ENCODE results near the gene PIGM.
"Not testable (repeated sequence)": the region's sequence is repeated elsewhere in the genome, so short reads cannot be mapped to it uniquely, and the experiment has no call there.

Gene PIGM

DNA sequence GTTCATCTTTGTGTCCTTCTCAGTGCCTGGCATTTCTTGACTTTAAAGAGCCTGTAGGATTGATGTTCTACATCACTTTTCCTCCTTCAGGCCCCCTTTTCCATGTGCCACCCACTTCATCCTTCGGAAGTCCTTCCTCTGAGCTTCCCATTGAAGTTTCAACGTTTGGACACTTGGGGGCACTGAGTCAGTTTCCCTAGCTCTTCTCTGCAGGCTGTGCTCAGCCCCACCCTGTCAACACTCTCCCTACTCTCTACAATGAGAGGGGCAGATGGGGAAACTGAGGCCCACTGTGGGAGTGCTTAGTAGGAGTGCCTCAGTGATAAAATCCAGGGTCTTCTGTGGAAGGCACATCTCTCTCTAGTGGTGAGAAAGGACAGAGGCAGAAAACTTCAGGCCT lies 26.3 kb upstream of the PIGM start:
- DNase-seq = no peak

DNA sequence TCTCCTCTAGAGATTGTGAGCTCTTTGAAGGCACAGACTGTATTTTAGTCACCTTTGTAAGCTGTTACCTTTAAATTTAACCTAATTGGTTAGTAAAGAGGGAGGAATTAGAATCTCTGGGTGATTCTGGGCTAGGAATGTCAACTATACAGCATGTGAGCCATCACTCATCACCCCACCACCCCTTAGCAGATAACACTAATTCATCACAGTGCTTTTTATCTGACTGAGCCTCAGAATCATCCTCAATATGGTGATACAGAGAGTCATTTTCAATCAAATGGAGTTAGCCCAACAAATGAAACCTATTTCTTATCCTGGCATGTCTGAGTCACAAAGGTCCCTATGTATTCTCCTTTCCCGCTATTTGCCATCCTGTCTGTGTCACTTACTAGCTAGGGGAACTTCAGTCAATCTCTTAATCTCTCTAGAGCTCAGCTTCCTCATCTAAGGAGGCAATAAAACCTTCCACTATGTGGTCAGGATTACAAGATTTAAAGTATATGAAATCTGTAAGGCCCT lies 24.9 kb upstream of the PIGM start:
- DNase-seq = no peak

DNA sequence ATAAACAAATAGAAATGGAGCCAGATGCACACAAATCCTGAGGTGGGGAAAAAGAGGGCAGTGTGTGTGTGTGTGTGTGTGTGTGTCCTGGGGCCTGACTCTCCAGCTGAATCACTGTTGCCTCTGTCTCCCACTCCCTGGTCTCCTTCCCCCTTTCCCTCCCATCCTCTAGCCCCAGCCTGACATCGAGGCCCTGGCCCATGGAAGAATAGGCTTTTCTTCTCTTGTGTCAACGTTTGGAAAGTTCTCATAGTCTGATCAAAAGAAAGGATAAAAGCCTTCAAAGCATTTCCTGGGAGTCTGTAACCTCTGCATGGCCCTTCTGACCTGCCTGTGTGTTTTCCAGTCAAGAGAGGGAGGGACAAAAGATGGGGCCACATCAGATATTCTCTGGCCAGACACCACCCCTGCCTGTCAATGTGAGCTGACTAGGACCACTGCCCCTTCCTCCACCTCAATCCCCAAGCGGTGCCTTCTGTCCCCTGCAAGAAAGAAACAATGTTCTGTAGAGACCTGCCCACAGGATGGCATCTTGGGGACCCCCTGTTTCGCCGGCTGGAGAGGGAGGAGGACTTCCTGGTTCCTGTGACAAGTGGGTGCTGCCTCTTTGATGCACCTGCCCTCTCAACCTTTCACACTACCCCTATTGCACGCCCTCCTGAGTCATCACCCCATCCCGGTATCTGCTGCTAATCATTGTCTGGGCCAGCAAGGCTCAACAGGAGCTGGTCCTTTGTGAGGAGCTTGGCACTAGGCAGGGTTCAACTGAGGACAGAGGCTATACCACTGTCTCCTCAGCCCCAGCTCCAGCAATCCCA lies 22.0 kb upstream of the PIGM start:
- no peak for DNase-seq

DNA sequence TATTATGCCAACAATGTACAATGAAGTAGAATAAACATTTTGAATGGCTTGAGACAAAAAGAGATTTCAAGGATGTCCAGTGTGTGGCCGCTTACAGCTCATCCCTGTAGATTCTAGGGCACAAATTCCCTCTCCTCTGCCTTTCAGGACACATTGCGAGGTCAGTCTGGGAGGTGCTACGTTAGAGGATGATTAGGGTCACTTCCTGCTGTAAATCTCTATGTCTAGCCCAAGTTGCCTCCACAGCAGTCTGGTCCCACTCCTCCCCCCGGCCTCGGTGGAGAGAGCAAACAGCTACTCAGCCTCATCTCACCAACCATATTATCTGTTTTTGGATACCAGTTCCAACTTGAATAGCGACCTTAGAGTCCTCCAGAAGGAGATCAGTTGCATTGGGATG lies 21.1 kb upstream of the PIGM start:
- DNase-seq = no peak

DNA sequence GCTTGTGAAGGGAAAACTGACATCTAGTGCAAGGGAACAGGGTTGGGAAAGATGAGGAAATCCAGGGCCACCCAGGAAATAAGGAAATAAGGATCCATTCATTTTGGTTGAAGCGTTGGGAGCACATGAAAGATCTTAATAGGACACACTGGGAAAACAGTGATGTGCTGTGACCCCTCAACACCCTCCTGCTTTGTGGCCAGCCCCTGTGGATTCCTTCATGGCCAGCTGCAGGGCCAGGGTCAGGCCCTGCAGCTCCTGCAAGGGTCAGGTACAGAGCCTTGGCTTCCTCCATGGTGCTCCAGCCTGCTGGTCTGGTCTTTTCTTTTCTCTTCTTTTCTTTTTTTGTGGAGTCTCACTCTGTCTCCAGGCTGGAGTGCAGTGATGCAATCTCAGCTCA lies 18.8 kb upstream of the PIGM start:
- DNase-seq = no peak

DNA sequence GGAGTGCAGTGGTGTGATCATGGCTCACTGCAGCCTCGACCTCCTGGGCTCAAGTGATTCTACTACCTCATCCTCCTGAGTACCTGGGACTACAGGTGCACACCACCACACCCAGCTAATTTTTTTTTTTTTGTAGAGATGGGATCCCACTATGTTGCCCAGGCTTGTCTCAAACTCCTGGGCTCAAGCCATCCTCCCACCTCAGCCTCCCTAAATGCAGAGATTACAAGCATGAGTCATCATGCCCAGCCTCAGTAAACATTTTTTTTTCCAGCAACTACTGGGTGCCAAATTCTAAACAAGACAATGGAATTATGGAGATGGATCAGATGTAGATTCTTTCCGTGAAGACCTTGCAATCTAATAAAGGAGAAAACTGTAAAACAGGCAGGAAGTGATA lies 18.4 kb upstream of the PIGM start:
- not testable (repeated sequence) for DNase-seq

DNA sequence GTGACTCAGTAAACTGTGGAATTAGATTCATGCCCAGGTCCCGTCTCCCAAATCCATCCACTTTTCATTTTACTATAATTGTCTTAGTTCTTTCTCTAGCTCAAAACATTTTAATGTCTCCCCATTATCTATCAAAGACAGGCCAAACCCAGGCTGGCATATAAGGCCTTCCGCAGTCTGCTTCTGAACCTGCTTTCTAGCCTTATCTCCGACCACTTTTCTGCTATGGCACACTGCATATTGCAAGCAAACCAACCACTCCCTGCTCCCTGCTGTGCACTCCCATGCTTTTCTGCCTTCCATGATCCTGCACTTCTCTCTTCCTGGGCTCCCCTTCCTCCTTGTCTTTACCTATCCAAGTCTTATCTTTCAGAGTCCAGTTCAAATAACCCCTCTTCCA lies 17.3 kb upstream of the PIGM start:
- no peak for DNase-seq

DNA sequence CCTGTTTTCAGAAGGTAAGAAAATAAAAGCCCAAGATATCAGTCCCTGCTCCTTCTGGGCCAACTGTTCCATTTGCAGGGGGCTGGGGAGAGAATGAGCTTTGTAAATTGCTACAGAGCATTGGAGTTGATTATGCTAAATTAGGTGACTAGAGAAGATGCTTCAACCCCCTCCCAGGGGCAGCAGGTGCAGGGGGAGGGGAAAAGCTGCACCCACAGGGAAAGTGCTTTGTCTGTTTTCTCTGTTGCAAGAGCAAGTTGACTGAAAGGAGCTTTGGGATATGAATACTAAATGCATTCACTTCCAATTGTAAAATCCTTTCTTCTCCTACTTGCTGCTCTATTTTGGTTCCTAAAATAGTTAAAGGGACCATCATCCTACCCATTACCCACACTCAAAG lies 16.5 kb upstream of the PIGM start:
- DNase-seq = no peak

DNA sequence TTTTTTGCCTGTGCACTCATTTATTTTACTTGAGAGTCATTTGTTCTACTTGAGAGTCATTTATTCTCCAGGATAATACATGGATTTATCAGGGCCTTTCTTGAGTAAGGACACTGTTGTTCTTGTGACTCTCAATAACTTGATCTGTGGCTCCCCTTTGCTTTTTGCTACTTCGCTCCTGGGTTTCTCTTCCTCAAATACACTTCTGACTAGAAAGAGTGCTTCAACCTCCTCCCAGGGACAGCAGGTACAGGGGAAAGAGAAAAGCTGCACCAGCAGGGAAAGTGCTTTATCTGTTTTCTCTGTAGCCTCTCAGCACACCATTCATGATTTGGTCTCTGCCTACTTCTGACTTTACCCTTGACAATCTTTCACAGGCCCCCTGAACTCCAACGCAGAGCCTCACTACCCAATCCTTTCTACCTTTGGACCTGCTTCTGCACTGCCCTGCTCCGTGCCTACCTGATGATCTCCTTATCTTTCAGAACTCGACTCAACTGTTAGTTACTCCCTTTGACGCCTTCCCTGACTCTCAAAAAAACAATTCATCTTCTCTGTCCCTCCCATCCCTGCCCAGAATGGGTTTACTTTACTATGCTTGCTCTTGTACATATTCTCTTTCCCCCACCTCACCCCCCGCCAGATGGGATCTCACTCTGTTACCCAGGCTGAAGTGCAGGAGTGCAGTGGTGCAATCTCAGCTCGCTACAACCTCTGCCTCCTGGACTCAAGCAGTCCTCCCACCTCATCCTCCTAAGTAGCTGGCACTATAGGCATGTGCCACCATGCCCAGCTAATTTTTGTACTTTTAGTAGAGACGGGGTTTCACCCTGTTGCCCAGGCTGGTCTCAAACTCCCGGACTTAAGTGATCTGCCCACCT lies 15.6 kb upstream of the PIGM start:
- no peak for DNase-seq

DNA sequence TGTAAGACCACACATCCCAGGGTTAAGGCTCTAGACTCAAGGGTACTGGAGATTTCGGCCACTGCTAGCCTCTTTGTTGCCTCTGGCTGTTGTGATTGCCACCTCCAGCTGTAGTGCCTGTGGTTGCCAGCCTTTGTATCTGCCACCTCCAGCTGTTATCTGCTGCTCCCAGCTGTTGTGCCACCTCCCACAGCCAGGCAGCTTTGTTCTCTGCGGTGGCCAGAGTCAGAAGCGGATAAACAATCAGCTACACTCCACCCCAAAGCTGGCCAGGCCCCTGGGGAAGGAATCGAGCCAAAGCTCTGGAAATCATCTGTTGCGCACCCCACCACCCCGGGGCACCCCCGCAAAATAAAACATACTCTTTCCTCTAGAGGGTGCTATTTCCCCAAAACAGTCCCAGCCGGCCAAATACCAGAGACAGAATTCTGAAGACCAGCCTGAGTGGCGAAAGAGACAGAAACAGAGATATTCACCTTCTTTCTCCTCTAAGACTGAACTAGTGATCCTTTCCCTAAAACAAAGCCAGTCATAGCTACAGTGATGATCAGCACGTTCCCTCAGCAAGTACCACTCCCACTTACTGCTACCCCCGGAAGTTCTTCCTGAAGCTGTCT lies 14.8 kb upstream of the PIGM start:
- DNase-seq = peak; percentile 11 to 41

DNA sequence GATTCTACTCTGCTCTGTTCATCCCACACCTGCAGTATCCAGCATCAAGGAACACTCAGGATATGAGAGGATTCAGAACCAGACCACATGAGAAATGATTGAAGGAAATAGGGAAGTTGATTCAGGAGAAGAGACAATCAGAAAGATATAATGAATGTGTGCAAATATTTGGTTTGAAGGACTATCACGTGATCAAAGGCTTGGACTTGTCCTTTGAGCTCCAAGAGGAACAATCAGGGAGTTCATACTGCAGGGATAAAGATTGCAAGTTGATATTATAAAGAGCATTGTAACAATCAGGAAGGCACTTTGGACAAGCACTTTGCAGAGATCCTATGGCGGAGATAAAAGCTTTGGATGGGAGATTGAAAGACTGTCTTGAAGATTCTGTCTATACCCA lies 13.9 kb upstream of the PIGM start:
- DNase-seq = no peak

DNA sequence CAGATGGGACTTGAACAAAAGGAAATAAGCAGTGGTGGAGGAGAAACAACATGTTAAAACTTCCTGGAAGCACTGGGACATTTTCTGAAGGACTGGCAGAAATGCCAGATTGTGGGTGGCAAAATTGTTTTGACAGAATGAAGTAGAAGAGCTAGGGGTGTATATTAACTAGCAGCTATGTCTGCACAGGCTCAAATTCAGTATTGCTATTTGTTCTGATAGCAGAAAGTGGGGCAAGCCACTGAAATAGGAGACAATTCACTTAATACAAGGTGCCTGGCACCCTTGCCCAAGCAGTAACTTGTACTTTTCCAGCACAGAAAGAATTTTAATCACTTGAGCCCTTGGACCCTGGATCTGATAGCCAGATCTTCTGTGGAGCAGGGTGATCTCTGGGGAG lies 11.8 kb upstream of the PIGM start:
- no peak for DNase-seq

DNA sequence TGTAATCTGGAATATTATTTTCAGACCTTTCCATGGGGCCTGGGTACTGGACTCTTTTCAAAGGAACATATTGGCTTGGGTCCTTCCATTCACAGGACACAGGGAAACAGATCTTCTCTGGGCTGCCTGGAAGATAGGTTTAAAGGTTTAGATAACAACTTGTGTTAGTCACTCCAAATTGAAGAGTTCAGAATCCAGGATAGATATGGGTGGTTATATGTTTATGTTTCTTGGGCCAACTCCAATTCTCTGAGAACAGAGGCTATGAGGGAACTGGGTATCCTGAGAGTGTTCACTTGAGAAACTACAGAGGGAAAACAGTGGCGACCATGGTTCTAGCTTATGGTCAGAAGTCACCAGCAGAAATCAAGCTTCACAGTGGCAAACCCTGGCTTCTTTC lies 8.7 kb upstream of the PIGM start:
- DNase-seq = no peak

DNA sequence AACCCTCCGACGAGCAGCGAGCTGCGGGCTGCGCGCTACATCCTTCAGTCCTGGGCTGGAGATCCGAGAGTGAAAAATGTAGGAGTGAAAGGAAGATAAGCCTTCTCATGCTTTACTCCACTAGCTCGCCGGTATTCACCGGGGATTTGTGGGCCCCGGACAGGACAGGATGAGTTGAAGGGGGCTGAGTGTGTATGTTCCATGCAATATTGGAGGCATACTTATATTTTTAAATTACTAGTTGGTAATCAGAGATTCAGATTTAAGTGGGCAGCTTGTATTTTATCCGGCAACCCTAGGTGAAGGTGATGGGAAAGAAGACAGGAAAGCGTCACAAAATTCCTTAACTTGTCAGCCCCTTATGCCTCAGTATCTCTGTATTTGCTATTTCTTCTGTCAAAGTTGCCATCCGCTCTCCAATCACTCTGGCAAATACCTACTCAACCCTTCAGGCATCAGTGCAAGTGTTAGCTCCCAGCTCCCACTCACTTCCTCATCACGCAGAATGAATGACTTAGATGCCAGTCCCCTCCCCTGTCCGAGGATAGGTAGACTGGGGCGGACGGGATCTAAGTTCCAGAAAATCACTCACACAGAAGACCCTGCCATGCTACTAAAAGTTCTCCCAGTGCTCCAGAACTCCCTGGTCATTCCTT lies 503 bp upstream of the PIGM start:
- DNase-seq = peak in 1 of 2 experiments; percentile 17

DNA sequence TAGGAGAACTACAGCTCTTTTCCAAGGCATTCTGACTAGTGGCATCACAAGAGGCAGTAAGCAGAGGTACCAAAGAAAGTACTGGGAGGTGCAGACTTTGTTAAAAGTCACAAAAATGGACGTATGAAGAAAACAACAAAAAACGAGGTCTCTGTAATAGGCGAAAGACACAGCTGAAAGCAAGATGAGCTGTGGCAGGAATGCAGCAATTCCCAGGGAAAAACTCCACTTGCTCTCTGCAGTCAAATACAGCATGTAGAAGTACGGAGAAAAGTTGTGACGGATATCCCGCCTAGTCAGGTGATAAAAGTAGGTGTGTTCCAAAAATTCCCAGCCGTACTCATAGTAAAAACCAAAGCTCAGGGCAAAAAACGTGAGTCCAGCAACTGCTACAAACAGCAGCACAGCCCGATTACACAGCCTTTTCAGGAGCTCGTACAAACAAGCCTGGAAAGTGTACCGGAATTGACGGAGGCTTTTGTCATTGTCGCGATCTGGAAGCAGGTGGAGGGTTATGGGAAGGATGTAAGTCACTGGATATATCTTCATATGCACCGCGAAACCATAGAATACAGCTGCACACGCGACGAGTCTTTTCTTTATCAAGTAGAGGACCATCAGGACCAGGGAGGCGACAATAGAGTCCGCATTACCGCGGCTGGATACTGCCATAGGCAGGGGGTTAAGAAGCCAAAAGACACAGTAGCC lies 979 bp downstream of the PIGM start:
- peak; percentile 9 to 36 for DNase-seq

DNA sequence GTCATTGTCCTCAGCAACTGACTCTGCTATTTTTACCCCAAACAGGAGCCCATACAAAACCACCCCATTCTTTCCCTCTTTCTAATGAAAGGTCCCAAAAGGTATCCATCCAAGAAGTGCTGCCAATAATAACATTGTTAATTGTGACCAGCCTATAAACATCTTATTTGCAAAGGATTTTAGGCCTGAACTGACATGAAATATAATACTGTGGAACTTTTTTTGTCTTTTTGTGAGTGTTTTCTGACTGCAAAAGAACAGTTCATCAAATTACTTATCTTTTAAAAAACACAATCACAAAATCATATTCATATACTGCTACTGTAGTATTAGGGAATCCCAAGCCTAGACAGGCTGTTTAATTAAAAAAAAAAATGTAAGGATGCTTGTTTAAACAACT lies 3.4 kb downstream of the PIGM start:
- no peak for DNase-seq

DNA sequence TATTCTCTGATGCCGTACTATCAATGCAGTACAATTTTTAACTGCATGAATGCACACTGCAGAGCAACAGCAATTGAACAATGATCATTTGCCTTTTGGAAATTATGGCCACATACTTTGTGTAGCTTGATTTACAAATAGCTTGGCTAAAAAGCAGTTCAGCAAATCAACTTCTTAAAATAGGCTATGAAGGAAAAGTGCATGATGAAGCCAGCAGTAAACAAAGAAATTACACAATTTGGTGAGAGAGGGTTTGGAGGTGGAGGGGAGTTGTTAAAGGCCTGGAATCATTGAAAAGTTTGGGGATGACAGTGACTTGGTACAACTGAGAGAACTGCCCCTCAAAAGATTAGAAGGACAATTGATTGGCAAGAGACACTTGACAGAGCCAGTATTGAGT lies 6.5 kb downstream of the PIGM start:
- DNase-seq = no peak

DNA sequence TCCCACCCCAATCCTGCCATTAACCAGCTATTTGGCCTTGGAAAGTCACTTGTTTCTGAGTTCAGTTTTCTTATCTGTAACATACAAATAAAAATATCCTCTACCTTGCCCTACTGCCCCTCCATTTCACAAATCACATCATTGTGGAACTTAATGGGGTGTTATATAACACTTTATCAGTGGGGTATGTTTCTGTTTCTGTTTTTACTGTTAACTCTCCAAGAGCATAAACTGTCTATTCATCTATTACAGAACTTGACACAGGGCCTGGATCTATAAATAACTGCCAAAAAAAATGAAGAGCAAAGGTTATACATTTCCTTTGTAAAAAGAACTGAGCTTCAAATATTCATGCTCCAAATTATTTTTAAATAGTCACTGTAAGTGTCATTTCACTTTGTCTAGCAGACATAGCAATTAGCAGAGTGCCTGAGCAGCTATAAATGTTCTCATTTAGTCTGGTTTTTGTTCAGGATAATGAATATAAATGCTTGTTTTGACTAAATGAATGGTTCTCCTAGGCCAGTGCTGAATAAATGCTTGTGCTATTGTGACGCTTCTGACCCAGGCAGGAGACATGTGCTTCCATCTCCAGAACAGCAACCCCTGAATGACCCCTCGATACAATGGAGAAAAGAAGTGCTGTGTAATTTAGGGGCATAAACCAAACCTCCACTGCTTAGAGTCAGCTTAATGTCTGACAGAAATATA lies 7.4 kb downstream of the PIGM start:
- no peak for DNase-seq

DNA sequence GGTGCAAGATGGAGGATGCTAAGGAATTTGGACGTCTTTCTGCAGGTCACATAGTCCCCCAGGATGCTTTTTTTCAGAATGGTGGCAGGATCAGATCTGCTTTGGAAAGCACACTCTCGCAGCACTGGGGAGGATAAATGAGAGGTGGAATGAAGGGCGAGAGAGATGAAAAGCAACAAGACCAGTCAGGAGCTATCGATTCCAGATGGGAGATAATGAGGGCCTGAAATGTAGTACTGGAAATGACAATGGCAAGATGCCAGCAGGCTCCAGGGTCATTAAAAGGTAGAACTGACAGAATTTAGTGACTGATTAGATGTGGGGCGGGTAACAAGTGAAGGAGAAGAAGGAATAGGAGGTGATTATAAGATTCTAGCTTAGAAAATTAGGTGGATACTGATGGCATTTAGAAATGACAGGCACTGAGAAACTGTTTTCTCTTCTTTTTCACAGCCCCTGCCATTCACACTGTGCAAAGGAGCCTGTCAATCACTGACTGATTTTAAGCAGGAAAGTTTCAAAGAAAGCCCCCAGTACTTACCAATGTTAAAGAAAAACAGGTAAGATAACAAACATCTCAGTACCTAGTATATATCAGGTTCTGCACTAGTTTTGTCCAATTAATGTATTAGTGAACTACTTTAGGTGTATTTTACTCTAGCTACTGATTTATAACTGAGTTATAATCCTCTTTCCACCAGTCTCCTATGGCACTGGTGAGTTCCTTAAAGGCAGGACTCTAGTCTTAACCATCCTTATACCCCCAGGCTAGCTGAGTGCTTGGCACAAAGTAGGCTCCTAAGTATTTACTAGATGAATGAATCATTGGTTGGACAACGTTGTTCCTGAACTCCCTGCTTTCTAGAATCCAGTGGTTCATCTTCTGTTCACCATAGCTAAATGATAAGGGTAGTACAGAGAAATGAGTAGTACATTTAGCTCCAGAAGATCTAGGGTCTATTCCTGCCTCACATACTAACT lies 9.2 kb downstream of the PIGM start:
- peak in 1 of 2 experiments; percentile 50 for DNase-seq

DNA sequence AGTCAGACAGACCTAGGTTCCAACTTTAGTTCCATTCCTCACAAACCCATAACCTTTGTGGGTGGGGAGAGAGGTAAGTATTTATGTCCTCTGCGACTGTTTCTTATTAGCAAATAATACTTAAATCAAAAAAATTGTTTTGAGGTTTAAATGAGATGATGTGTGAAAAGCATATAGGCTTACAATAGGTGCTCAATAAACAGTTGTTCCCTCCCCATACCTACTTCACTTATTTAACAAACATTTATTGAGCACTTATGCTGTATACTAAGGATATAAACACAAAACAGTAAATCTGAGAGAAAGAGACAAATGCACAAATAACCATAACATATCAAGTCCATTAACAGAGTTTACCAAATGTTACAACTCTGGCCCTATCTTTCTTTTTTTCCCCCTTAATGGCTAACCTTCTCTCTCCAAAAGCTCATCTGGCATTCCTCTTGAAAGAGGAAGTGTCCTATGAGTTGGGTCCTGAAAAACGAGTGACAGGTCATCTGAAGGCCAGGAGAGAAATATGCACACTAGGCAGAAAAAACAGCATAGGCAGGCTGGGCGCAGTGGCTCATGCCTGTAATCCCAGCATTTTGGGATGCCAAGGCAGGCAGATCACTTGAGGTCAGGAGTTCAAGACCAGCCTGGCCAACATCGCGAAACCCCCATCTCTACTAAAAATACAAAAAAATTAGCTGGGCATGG lies 10.3 kb downstream of the PIGM start:
- DNase-seq = no peak

Measured in NCI-H524 (cell line).